PFSK-1 (cell line): ENCODE data around the gene SELENOO.

ENCODE experiments used
- FOXP2 ChIP-seq: optimal IDR thresholded peaks from 2 replicates; pipeline ENCODE3; 2011; ENCODE audit warnings: borderline replicate concordance, control low read depth, inconsistent platforms; ENCODE audit not compliant: insufficient read depth; ENCODE audit errors: extremely low read length, extremely low read depth
- POLR2AphosphoS5 ChIP-seq: IDR thresholded peaks from 2 replicates; pipeline ENCODE4 v1.6.1; 2012; ENCODE audit warnings: low read depth, mild to moderate bottlenecking, control low read depth, low read length, moderate library complexity
- REST ChIP-seq, 2 experiments: IDR thresholded peaks; 2 replicates each; pipeline versions ENCODE4 v1.6.1 to v1.8.0; 2011 to 2012; ENCODE audit warnings: low read depth in 2 of 2, low read length in 2 of 2, control low read depth in 1 of 2, inconsistent platforms in 1 of 2, mild to moderate bottlenecking in 1 of 2, moderate library complexity in 1 of 2; ENCODE audit not compliant: insufficient read depth in 1 of 2
- SIN3A ChIP-seq: IDR thresholded peaks from 2 replicates; pipeline ENCODE4 v1.6.1; 2012; ENCODE audit warnings: mild to moderate bottlenecking, low read length, moderate library complexity, borderline replicate concordance; ENCODE audit not compliant: insufficient read depth
- TAF1 ChIP-seq: IDR thresholded peaks from 2 replicates; pipeline ENCODE4 v1.6.1; 2012; ENCODE audit warnings: low read length, control low read depth, borderline replicate concordance; ENCODE audit not compliant: insufficient read depth

GRCh38 chr22:50258361-50259292, 57.8 kb downstream of the SELENOO start:
- TF ChIP-seq TAF1 (no peak), POLR2AphosphoS5 (no peak), REST (IDR thresholded peaks at IDR 0.05; ENCODE audit: insufficient read depth in 1 of 2, low read depth in 2 of 2, low read length in 2 of 2) (no peak), SIN3A (no peak), FOXP2 (no peak)
